Measurements from ENCODE around the gene IL20RB. TPM values are rescaled to one million over a fixed set of nuclear protein-coding genes. Genes with fewer than 3 reads are reported as not detected.

IL20RB gene
- total RNA-seq, 4 donors from 2014 or later: 257 to 288 (median 273) TPM

GRCh38 chr3:136937851-136938250 lies 19.9 kb upstream of the IL20RB start:
- TF ChIP-seq CTCF (IDR thresholded peaks at IDR 0.05) (no peak), POLR2A (IDR thresholded peaks at IDR 0.05) (no peak)
- intact Hi-C loops (cut with DNase I; ENCODE audit: low total_unique reads): no loop called here
- WGBS, 2 donors: 46 to 54% methylated on average over 2 of the region's 2 CpGs
- no peak overlapping the region for H3K4me3 ChIP-seq (ENCODE audit: low read depth, poor library complexity, severe bottlenecking)
- DNase-seq (ENCODE audit: low spot score in 2 of 2): no peak

- intact Hi-C loops (cut with DNase I; ENCODE audit: low total_unique reads): no loop called here
- no peak overlapping the region for H3K4me3 ChIP-seq (ENCODE audit: low read depth, poor library complexity, severe bottlenecking)
- TF ChIP-seq CTCF (IDR thresholded peaks at IDR 0.05) (no peak), POLR2A (IDR thresholded peaks at IDR 0.05) (no peak)
- DNase-seq (ENCODE audit: low spot score in 2 of 2): no peak
Observed at GRCh38 chr3:136938334-136938733, 19.4 kb upstream of the IL20RB start.

- WGBS, 2 donors: 83 to 86% methylated on average over 1 of the region's 1 CpG
- H3K4me3 ChIP-seq (ENCODE audit: low read depth, poor library complexity, severe bottlenecking): no peak overlapping the region
- no peak for DNase-seq (ENCODE audit: low spot score in 2 of 2)
- no peak for TF ChIP-seq CTCF (IDR thresholded peaks at IDR 0.05)
- TF ChIP-seq POLR2A (IDR thresholded peaks at IDR 0.05): no peak
- intact Hi-C loops (cut with DNase I; ENCODE audit: low total_unique reads): no loop called here
Observed at GRCh38 chr3:136939489-136939888, 18.3 kb upstream of the IL20RB start.

GRCh38 chr3:136942803-136943202 lies 15.0 kb upstream of the IL20RB start:
- intact Hi-C loops (cut with DNase I; ENCODE audit: low total_unique reads): loop anchor here (10.0 kb wide), 1 partner anchor 72 kb away; no protein-coding TSS in a partner anchor
- 82 to 87% methylated on average over 1 of the region's 1 CpG for WGBS, 2 donors
- TF ChIP-seq CTCF (IDR thresholded peaks at IDR 0.05): no peak
- TF ChIP-seq POLR2A (IDR thresholded peaks at IDR 0.05): no peak
- no peak overlapping the region for H3K4me3 ChIP-seq (ENCODE audit: low read depth, poor library complexity, severe bottlenecking)
- DNase-seq (ENCODE audit: low spot score in 2 of 2): no peak

GRCh38 chr3:136943436-136943835 lies 14.3 kb upstream of the IL20RB start:
- no peak overlapping the region for H3K4me3 ChIP-seq (ENCODE audit: low read depth, poor library complexity, severe bottlenecking)
- TF ChIP-seq POLR2A (IDR thresholded peaks at IDR 0.05) (no peak), CTCF (IDR thresholded peaks at IDR 0.05) (no peak)
- no peak for DNase-seq (ENCODE audit: low spot score in 2 of 2)
- WGBS, 2 donors: 35 to 39% methylated on average over 3 of the region's 3 CpGs
- intact Hi-C loops (cut with DNase I; ENCODE audit: low total_unique reads): loop anchor here (10.0 kb wide), 1 partner anchor 71 kb away; no protein-coding TSS in a partner anchor

GRCh38 chr3:136946978-136947377 lies 10.8 kb upstream of the IL20RB start:
- DNase-seq (ENCODE audit: low spot score in 2 of 2): no peak
- 68 to 69% methylated on average over 1 of the region's 1 CpG for WGBS, 2 donors

More at GRCh38 chr3:136946978-136947377, 10.8 kb upstream of the IL20RB start:
- intact Hi-C loops (cut with DNase I; ENCODE audit: low total_unique reads): loop anchor here (10.0 kb wide), 1 partner anchor 68 kb away; no protein-coding TSS in a partner anchor
- TF ChIP-seq POLR2A (IDR thresholded peaks at IDR 0.05): no peak
- no peak for TF ChIP-seq CTCF (IDR thresholded peaks at IDR 0.05)
- H3K4me3 ChIP-seq (ENCODE audit: low read depth, poor library complexity, severe bottlenecking): no peak overlapping the region

All from lower leg skin (tissue), 4 donors.